ENCODE results near the gene CRHR2.

Gene CRHR2

GRCh38 chr7:30657131-30657530, 25.1 kb downstream of the CRHR2 start:
- no peaks in the 10 kb centered on the region for H3K9me2 ChIP-seq (replicated peaks; ENCODE audit: control insufficient read depth, low read length)
- H3F3A ChIP-seq (ENCODE audit: control insufficient read depth, insufficient read depth) = no peaks in the 10 kb centered on the region
- H3K9me3 ChIP-seq (ENCODE audit: control insufficient read depth, insufficient read depth, low read length) = no peaks in the 10 kb centered on the region
- H3K36me3 ChIP-seq (ENCODE audit: control insufficient read depth, low read length) = no peaks in the 10 kb centered on the region
- no peak overlapping the region for H3K27ac ChIP-seq (ENCODE audit: low read depth, low read length)
- H3K4me3 ChIP-seq (ENCODE audit: low read length) = no peak overlapping the region
- H3K27me3 ChIP-seq (ENCODE audit: control insufficient read depth, low read length) = no peaks in the 10 kb centered on the region
- no peaks in the 10 kb centered on the region for H3K4me1 ChIP-seq (ENCODE audit: control insufficient read depth, low read length)
- H3K79me2 ChIP-seq (ENCODE audit: control insufficient read depth, low read length) = no peaks in the 10 kb centered on the region
- TF ChIP-seq EZH2phosphoT487 (IDR thresholded peaks at IDR 0.05; ENCODE audit: borderline replicate concordance, low read length) (no peak), CTCF (IDR thresholded peaks at IDR 0.05; ENCODE audit: low read depth, low read length, poor library complexity, severe bottlenecking) (no peak)
- no peak overlapping the region for H3K4me2 ChIP-seq (ENCODE audit: low read length)
- H4K20me1 ChIP-seq (ENCODE audit: control insufficient read depth, insufficient read depth, low read depth, low read length) = no peaks in the 10 kb centered on the region

- Histone ChIP-seq H3K9me2 (replicated peaks; ENCODE audit: control insufficient read depth, low read length) (no peaks in the 10 kb centered on the region), H3K36me3 (ENCODE audit: control insufficient read depth, low read length) (no peaks in the 10 kb centered on the region), H3K79me2 (ENCODE audit: control insufficient read depth, low read length) (no peaks in the 10 kb centered on the region), H3K4me3 (ENCODE audit: low read length) (no peak overlapping the region), H3K27me3 (ENCODE audit: control insufficient read depth, low read length) (no peaks in the 10 kb centered on the region), H3K27ac (ENCODE audit: low read depth, low read length) (no peak overlapping the region), H3K9me3 (ENCODE audit: control insufficient read depth, insufficient read depth, low read length) (no peaks in the 10 kb centered on the region), H3F3A (ENCODE audit: control insufficient read depth, insufficient read depth) (no peaks in the 10 kb centered on the region), H3K4me1 (ENCODE audit: control insufficient read depth, low read length) (no peaks in the 10 kb centered on the region), H3K4me2 (ENCODE audit: low read length) (no peak overlapping the region), H4K20me1 (ENCODE audit: control insufficient read depth, insufficient read depth, low read depth, low read length) (no peaks in the 10 kb centered on the region)
- no peak for TF ChIP-seq EZH2phosphoT487 (IDR thresholded peaks at IDR 0.05; ENCODE audit: borderline replicate concordance, low read length)
- no peak for TF ChIP-seq CTCF (IDR thresholded peaks at IDR 0.05; ENCODE audit: low read depth, low read length, poor library complexity, severe bottlenecking)
These were observed 26.0 kb downstream of the CRHR2 start for GRCh38 chr7:30656006-30656957.

GRCh38 chr7:30655096-30655970, 26.9 kb downstream of the CRHR2 start:
- Histone ChIP-seq H3K4me2 (ENCODE audit: low read length) (no peak overlapping the region), H3K9me2 (replicated peaks; ENCODE audit: control insufficient read depth, low read length) (no peaks in the 10 kb centered on the region), H3K27ac (ENCODE audit: low read depth, low read length) (no peak overlapping the region), H3K27me3 (ENCODE audit: control insufficient read depth, low read length) (no peaks in the 10 kb centered on the region), H3F3A (ENCODE audit: control insufficient read depth, insufficient read depth) (no peaks in the 10 kb centered on the region), H3K79me2 (ENCODE audit: control insufficient read depth, low read length) (no peaks in the 10 kb centered on the region), H3K4me1 (ENCODE audit: control insufficient read depth, low read length) (no peaks in the 10 kb centered on the region), H4K20me1 (ENCODE audit: control insufficient read depth, insufficient read depth, low read depth, low read length) (no peaks in the 10 kb centered on the region), H3K4me3 (ENCODE audit: low read length) (no peak overlapping the region), H3K9me3 (ENCODE audit: control insufficient read depth, insufficient read depth, low read length) (no peaks in the 10 kb centered on the region), H3K36me3 (ENCODE audit: control insufficient read depth, low read length) (no peaks in the 10 kb centered on the region)
- no peak for TF ChIP-seq EZH2phosphoT487 (IDR thresholded peaks at IDR 0.05; ENCODE audit: borderline replicate concordance, low read length)
- TF ChIP-seq CTCF (IDR thresholded peaks at IDR 0.05; ENCODE audit: low read depth, low read length, poor library complexity, severe bottlenecking) = no peak

Measured in DOHH2 (cell line).